ENCODE data around the gene DAP.

The DAP gene

GRCh38 chr5:10688651-10689171, 72.3 kb downstream of the DAP start:
- no peak overlapping the region for H3K4me3 ChIP-seq (ENCODE audit: low read depth, low read length)
- TF ChIP-seq CTCF (IDR thresholded peaks at IDR 0.05; ENCODE audit: low read depth, low read length, missing control alignments): no peak
- DNase-seq (ENCODE audit: low read depth): no peak
- in situ Hi-C loops (cut with HindIII; ENCODE audit: low sequenced_read_pairs): no loop called here

- no peak for TF ChIP-seq CTCF (IDR thresholded peaks at IDR 0.05; ENCODE audit: low read depth, low read length, missing control alignments)
- in situ Hi-C loops (cut with HindIII; ENCODE audit: low sequenced_read_pairs): no loop called here
- DNase-seq (ENCODE audit: low read depth): no peak
- no peak overlapping the region for H3K4me3 ChIP-seq (ENCODE audit: low read depth, low read length)
Observed at GRCh38 chr5:10686890-10687289, 74.1 kb downstream of the DAP start.

GRCh38 chr5:10685115-10685521, 75.9 kb downstream of the DAP start:
- in situ Hi-C loops (cut with HindIII; ENCODE audit: low sequenced_read_pairs): no loop called here
- H3K4me3 ChIP-seq (ENCODE audit: low read depth, low read length): no peak overlapping the region
- DNase-seq (ENCODE audit: low read depth): no peak
- no peak for TF ChIP-seq CTCF (IDR thresholded peaks at IDR 0.05; ENCODE audit: low read depth, low read length, missing control alignments)

- H3K4me3 ChIP-seq (ENCODE audit: low read depth, low read length): no peak overlapping the region
- no peak for TF ChIP-seq CTCF (IDR thresholded peaks at IDR 0.05; ENCODE audit: low read depth, low read length, missing control alignments)
- DNase-seq (ENCODE audit: low read depth): no peak
- in situ Hi-C loops (cut with HindIII; ENCODE audit: low sequenced_read_pairs): no loop called here
Observed at GRCh38 chr5:10684303-10685086, 76.5 kb downstream of the DAP start.

GRCh38 chr5:10682801-10683525, 78.1 kb downstream of the DAP start:
- DNase-seq (ENCODE audit: low read depth): no peak
- no peak overlapping the region for H3K4me3 ChIP-seq (ENCODE audit: low read depth, low read length)
- no peak for TF ChIP-seq CTCF (IDR thresholded peaks at IDR 0.05; ENCODE audit: low read depth, low read length, missing control alignments)
- in situ Hi-C loops (cut with HindIII; ENCODE audit: low sequenced_read_pairs): no loop called here

- in situ Hi-C loops (cut with HindIII; ENCODE audit: low sequenced_read_pairs): no loop called here
- DNase-seq (ENCODE audit: low read depth): no peak
- H3K4me3 ChIP-seq (ENCODE audit: low read depth, low read length): no peak overlapping the region
- TF ChIP-seq CTCF (IDR thresholded peaks at IDR 0.05; ENCODE audit: low read depth, low read length, missing control alignments): no peak
Observed at GRCh38 chr5:10681731-10682679, 79.0 kb downstream of the DAP start.
